Lung (tissue), 12 donors: Measurements from ENCODE around the gene PRDM16. TPM values are rescaled to one million over a fixed set of nuclear protein-coding genes. Genes with fewer than 3 reads are reported as not detected.

Experiments used
- ATAC-seq: fragments of 200-7000 bp; cut with Tn5 transposase; one replicate; pipeline ENCODE4 v1.9.1; 2020; ENCODE audit warnings: moderate number of reproducible peaks; ENCODE audit not compliant: insufficient read depth, low FRiP score
- DNase-seq, 3 donors: peaks; one replicate each; pipeline ENCODE4 v3.0.0-alpha.2; 2013 to 2017
- H3K27ac ChIP-seq, 2 donors: one replicate each; pipeline ENCODE4 v1.5.1; 2013; ENCODE audit warnings: mild to moderate bottlenecking in 2 of 2, moderate library complexity in 2 of 2, control low read depth in 1 of 2, inconsistent platforms in 1 of 2, low read depth in 1 of 2, low read length in 1 of 2
- H3K27me3 ChIP-seq, 3 donors: one replicate each; pipeline ENCODE4 v1.5.1; 2013; ENCODE audit warnings: low read length in 2 of 3; ENCODE audit not compliant: control insufficient read depth in 3 of 3, insufficient read depth in 3 of 3
- H3K36me3 ChIP-seq, 4 donors: one replicate each; pipeline ENCODE4 v1.5.1; 2013; ENCODE audit warnings: low read length in 4 of 4, mild to moderate bottlenecking in 1 of 4, moderate library complexity in 1 of 4; ENCODE audit not compliant: control insufficient read depth in 4 of 4, insufficient read depth in 4 of 4
- H3K4me1 ChIP-seq, 5 donors: one replicate each; pipeline ENCODE4 v1.5.1; 2013; ENCODE audit warnings: low read length in 5 of 5, mild to moderate bottlenecking in 2 of 5, moderate library complexity in 1 of 5; ENCODE audit not compliant: control insufficient read depth in 5 of 5, insufficient read depth in 5 of 5
- H3K4me3 ChIP-seq: one replicate; pipeline ENCODE4 v1.5.1; 2013; ENCODE audit warnings: mild to moderate bottlenecking, control low read depth, moderate library complexity
- H3K9ac ChIP-seq, 2 donors: one replicate each; pipeline ENCODE4 v1.5.1; 2013; ENCODE audit warnings: low read length in 2 of 2, control low read depth in 1 of 2; ENCODE audit not compliant: insufficient read depth in 1 of 2
- H3K9me3 ChIP-seq, 4 donors: one replicate each; pipeline ENCODE4 v1.5.1; 2013; ENCODE audit warnings: low read length in 3 of 4, mild to moderate bottlenecking in 1 of 4, moderate library complexity in 1 of 4; ENCODE audit not compliant: control insufficient read depth in 4 of 4, insufficient read depth in 3 of 4
- WGBS, 2 donors: extraction: QIAGEN DNeasy Blood & Tissue Kit; methylation state at CpG; one replicate each; pipeline ENCODE4 v1.1.7; 2013; 5-methylcytosine and 5-hydroxymethylcytosine counted together
- polyA plus RNA-seq, 2 donors: library from polyadenylated mRNA; stranded (reverse); fragments of 200-250 nt; gene quantifications; one replicate each; pipeline ENCODE4 v1.2.1, GENCODE V29; 2013
- total RNA-seq, 2 donors: library from RNA; depleted of rRNA in 1 of 2; stranded (reverse); fragments of >200 nt in 1 of 2; gene quantifications; one replicate each; pipeline ENCODE4 v1.2.1, GENCODE V29; 2014 to 2021
- TF ChIP-seq, protein P1 (sequence below): IDR thresholded peaks from 2 replicates; pipeline ENCODE4 v1.5.1; 2012; ENCODE audit warnings: mild to moderate bottlenecking; ENCODE audit errors: control extremely low read depth, extremely low read depth
- donor health status: control.
- donor health status: control.
- donor health status: Bipolar disorder and iron deficiency.
- donor health status: healthy.
- donor health status: DM: yes; HTN: yes; CAD: no.

PRDM16 gene
- total and polyA plus RNA-seq, 4 donors, result 2.4 to 36.5 (median 13.1) TPM

DNA sequence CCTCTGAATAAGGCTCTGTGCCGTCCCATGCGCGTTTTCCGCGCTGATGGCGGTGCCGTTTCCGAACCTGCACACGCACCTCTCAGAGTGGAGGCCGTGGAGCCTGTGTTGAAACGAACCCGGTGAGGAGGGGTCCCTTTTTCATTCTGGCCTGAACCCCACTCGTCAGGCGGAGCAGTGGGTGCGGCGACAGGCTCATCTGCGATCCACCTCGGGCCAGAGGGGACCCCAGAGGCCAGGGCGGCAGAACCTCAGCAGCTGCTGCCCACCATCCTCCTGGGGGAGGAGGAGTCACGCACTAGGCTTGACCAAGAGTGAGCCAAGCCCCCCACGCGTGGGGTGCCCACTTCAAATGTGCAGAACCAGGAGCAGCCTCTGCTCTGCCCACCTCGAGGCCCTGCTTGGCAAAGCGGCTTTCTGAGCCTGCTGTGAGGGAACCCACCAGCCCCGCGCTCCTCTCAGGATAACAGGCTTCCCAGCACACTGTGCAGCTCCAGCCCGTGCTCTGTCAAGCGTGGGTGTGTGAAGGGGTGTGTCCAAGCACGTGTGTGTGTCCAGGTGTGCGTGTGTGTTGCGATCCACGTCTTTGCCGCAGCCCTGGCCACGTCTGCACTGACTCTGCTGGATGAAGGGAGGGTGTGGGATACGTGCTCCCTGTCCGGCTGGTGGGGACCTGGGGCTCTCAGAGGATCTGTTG lies 6.8 kb downstream of the PRDM16 start:
- no peak for ATAC-seq

DNA sequence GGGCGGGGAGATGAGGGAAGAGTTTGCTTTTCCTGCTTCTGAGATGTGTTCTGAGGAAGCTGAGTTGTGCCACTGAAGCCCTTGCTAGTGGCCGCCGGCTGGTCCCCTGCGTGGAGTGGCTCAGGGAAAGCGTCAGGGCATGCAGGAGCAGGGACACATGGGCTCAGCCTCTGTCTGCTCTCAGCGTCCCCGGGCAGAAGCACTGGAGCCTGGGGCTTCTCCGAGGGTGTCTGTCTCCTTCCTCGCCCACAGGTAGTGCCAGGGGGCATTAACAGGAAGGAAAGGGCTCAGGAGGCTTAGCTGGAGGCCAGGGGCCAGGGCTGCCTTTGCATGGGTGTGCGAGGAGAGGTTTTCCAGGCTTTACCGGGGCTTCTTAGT lies 7.3 kb downstream of the PRDM16 start:
- Histone ChIP-seq H3K27me3 (peaks cover 0 to 50% (median 49%) of the 10 kb centered on the region in 3 donors), H3K27ac (no peak overlapping the region), H3K9ac (peak overlapping the region in 1 of 2 donors; percentile 28), H3K4me3 (no peak overlapping the region), H3K36me3 (no peaks in the 10 kb centered on the region), H3K9me3 (peaks cover 0 to 2% (median 0%) of the 10 kb centered on the region in 4 donors), H3K4me1 (peaks cover 0 to 38% (median 7%) of the 10 kb centered on the region in 5 donors)
- TF ChIP-seq, protein P1, sequence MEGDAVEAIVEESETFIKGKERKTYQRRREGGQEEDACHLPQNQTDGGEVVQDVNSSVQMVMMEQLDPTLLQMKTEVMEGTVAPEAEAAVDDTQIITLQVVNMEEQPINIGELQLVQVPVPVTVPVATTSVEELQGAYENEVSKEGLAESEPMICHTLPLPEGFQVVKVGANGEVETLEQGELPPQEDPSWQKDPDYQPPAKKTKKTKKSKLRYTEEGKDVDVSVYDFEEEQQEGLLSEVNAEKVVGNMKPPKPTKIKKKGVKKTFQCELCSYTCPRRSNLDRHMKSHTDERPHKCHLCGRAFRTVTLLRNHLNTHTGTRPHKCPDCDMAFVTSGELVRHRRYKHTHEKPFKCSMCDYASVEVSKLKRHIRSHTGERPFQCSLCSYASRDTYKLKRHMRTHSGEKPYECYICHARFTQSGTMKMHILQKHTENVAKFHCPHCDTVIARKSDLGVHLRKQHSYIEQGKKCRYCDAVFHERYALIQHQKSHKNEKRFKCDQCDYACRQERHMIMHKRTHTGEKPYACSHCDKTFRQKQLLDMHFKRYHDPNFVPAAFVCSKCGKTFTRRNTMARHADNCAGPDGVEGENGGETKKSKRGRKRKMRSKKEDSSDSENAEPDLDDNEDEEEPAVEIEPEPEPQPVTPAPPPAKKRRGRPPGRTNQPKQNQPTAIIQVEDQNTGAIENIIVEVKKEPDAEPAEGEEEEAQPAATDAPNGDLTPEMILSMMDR, result no peak
- WGBS, 2 donors, result 63 to 80% methylated on average over 11 of the region's 11 CpGs
- no peak for ATAC-seq
- no peak for DNase-seq

More for the DNA sequence above, 6.8 kb downstream of the PRDM16 start:
- Histone ChIP-seq H3K4me3 (no peak overlapping the region), H3K4me1 (peaks cover 0 to 38% (median 7%) of the 10 kb centered on the region in 5 donors), H3K9ac (peak overlapping the region in 1 of 2 donors; percentile 28), H3K9me3 (peaks cover 0 to 2% (median 0%) of the 10 kb centered on the region in 4 donors), H3K36me3 (no peaks in the 10 kb centered on the region), H3K27me3 (peaks cover 0 to 54% (median 51%) of the 10 kb centered on the region in 3 donors), H3K27ac (peak overlapping the region in 1 of 2 donors; percentile 54)
- WGBS, 2 donors, result 80 to 88% methylated on average over 36 of the region's 36 CpGs
- TF ChIP-seq, protein P1, result no peak
- DNase-seq, result no peak

DNA sequence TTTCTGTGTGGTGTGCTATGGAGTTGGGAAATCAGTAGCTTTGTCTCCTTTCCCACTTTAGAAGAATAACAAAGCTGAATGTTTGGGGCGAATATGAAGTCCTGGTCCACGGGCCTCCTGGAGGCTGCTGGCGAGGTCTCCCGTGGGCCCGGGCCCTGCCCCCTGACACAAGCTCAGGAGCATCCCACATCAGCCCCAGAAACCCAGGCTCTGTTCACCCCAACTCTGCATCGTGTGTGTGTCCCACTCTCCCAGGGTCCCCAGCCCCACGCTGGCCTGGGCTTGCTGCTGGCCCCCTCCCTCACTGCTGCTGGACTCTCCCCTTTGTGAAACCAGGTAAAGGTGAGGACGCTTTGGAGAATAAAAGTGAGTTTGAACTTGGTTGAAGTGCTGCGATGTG lies 8.1 kb downstream of the PRDM16 start:
- H3K27me3 ChIP-seq, result peaks cover 0 to 43% (median 43%) of the 10 kb centered on the region in 3 donors
- DNase-seq, result no peak

More for the DNA sequence above, 8.1 kb downstream of the PRDM16 start:
- ATAC-seq, result no peak
- Histone ChIP-seq H3K4me1 (peaks cover 0 to 38% (median 7%) of the 10 kb centered on the region in 5 donors), H3K4me3 (no peak overlapping the region), H3K9me3 (peaks cover 0 to 2% (median 0%) of the 10 kb centered on the region in 4 donors), H3K27ac (no peak overlapping the region), H3K36me3 (no peaks in the 10 kb centered on the region), H3K9ac (no peak overlapping the region)
- TF ChIP-seq, protein P1, result no peak
- WGBS, 2 donors, result 78 to 92% methylated on average over 9 of the region's 9 CpGs
